HFFc6 (cell line): Measurements from ENCODE around the gene TSPAN15. TPM values are rescaled to one million over a fixed set of nuclear protein-coding genes. Genes with fewer than 3 reads are reported as not detected.

ENCODE experiments used
- DNase-seq: peaks from one replicate; pipeline ENCODE4 v3.0.0-alpha.2; 2018
- H3K27ac Mint-ChIP-seq: 2 replicates; pipeline ENCODE4 v1.8.0; 2020; ENCODE audit warnings: mild to moderate bottlenecking, mixed read lengths
- H3K27me3 Mint-ChIP-seq: 2 replicates; pipeline ENCODE4 v1.8.0; 2021; ENCODE audit warnings: mild to moderate bottlenecking, moderate library complexity, mixed read lengths; ENCODE audit not compliant: insufficient read depth
- H3K36me3 Mint-ChIP-seq: 2 replicates; pipeline ENCODE4 v1.8.0; 2021; ENCODE audit warnings: low read depth, mixed read lengths
- H3K4me1 Mint-ChIP-seq: 2 replicates; pipeline ENCODE4 v1.8.0; 2020; ENCODE audit warnings: low read depth, mixed read lengths
- H3K4me3 Mint-ChIP-seq: 2 replicates; pipeline ENCODE4 v1.8.0; 2020; ENCODE audit warnings: mild to moderate bottlenecking, moderate library complexity, mixed read lengths
- H3K9me3 Mint-ChIP-seq: 2 replicates; pipeline ENCODE4 v1.8.0; 2020; ENCODE audit warnings: mild to moderate bottlenecking, mixed read lengths
- total RNA-seq, 6 experiments: library from RNA; stranded (reverse); fragmentation: NEBNext Ultra II Directional; extraction: Animal tissue kit (Norgen Biotek cat#: 25700); gene quantifications; 2 replicates in 1 of 6; 3 replicates in 5 of 6; pipeline ENCODE4 v1.2.3, GENCODE V29; 2021
- TF ChIP-seq, protein P1 (sequence below): fragments of 200-600 bp; sonication (generic); IDR thresholded peaks from 2 replicates; pipeline ENCODE4 v1.5.0; 2021; ENCODE audit warnings: antibody characterized with exemption, mild to moderate bottlenecking

TSPAN15 gene
- total RNA-seq, 6 experiments from 2014 or later: 1.8 to 4.0 (median 2.1) TPM

GRCh38 chr10:69459101-69459790, 8.0 kb downstream of the TSPAN15 start:
- DNase-seq: no peak
- H3K27me3 Mint-ChIP-seq: no peaks in the 10 kb centered on the region
- TF ChIP-seq, protein P1, sequence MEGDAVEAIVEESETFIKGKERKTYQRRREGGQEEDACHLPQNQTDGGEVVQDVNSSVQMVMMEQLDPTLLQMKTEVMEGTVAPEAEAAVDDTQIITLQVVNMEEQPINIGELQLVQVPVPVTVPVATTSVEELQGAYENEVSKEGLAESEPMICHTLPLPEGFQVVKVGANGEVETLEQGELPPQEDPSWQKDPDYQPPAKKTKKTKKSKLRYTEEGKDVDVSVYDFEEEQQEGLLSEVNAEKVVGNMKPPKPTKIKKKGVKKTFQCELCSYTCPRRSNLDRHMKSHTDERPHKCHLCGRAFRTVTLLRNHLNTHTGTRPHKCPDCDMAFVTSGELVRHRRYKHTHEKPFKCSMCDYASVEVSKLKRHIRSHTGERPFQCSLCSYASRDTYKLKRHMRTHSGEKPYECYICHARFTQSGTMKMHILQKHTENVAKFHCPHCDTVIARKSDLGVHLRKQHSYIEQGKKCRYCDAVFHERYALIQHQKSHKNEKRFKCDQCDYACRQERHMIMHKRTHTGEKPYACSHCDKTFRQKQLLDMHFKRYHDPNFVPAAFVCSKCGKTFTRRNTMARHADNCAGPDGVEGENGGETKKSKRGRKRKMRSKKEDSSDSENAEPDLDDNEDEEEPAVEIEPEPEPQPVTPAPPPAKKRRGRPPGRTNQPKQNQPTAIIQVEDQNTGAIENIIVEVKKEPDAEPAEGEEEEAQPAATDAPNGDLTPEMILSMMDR: no peak
- no peaks in the 10 kb centered on the region for H3K36me3 Mint-ChIP-seq
- no peak overlapping the region for H3K4me3 Mint-ChIP-seq
- H3K27ac Mint-ChIP-seq: no peak overlapping the region
- no peaks in the 10 kb centered on the region for H3K9me3 Mint-ChIP-seq
- H3K4me1 Mint-ChIP-seq: peaks cover 39% of the 10 kb centered on the region

DNA sequence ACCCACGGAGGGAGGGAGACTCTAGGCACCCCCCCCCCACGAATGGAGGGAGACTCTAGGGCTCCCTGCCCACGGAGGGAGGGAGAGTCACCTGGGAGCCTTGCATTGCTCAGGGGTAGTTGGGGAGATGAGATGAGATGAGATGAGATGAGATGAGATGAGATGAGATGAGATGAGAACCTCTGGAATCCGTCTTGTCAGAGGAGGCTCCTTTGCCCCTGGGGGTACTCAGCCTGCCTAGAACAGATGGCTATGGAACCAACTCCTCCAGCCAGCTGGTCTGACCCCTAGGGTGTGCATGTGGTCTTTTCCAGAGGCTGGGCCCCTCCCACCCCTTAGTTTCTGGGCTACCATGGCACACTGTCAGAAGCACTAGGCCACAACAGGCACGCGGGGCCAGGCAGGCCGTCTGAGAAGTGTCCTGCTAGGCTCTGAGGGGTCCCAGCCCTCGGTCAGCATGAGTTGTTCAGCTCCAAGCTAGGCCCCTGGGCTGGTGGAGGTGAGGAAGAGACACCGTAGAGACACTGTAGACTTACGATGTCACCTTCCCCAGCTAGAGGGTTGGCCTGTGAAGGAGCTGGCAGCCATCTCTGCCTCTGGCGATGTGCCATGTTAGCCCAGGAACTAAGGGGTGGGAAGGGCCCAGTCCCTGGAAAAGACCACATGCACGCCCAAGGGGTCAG, 8.8 kb downstream of the TSPAN15 start:
- no peaks in the 10 kb centered on the region for H3K27me3 Mint-ChIP-seq
- no peak overlapping the region for H3K4me3 Mint-ChIP-seq
- DNase-seq: no peak
- H3K36me3 Mint-ChIP-seq: no peaks in the 10 kb centered on the region
- TF ChIP-seq, protein P1: no peak
- H3K4me1 Mint-ChIP-seq: peaks cover 47% of the 10 kb centered on the region
- H3K9me3 Mint-ChIP-seq: no peaks in the 10 kb centered on the region
- no peak overlapping the region for H3K27ac Mint-ChIP-seq

DNA sequence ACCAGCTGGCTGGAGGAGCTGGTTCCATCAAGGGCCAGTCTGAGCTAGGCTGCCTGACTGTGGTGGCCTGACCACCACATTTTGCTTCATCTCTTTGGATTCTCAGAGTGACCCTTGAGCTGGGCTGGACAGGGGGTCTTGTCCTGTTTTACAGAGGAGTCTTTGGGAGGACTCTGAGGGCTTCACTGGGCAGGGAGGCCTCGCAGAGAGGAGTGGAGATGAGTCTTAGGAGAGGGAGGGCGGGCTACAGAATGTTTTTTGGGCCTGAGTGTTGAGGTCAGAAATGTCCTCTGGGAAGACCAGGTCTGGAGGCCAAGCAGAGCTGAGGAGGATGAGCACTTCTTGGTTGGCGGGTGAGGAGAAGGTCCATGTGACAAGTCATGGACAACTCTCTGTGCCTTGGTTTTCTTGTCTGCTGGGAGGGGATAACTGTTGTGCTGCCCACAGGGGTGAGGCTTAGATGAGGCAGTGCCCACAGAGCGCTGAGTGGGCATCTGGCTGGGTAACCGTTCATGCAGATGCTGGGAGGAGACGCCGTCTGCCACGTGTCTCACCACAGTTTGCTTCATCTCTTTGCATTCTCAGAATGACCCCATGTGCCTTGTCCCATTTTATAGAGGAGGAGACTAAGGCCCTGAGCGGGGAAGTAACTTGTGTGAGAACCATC, 9.4 kb downstream of the TSPAN15 start:
- TF ChIP-seq, protein P1: no peak
- H3K4me1 Mint-ChIP-seq: peaks cover 46% of the 10 kb centered on the region
- no peaks in the 10 kb centered on the region for H3K36me3 Mint-ChIP-seq
- no peaks in the 10 kb centered on the region for H3K27me3 Mint-ChIP-seq
- no peaks in the 10 kb centered on the region for H3K9me3 Mint-ChIP-seq
- no peak overlapping the region for H3K4me3 Mint-ChIP-seq
- no peak for DNase-seq
- no peak overlapping the region for H3K27ac Mint-ChIP-seq

DNA sequence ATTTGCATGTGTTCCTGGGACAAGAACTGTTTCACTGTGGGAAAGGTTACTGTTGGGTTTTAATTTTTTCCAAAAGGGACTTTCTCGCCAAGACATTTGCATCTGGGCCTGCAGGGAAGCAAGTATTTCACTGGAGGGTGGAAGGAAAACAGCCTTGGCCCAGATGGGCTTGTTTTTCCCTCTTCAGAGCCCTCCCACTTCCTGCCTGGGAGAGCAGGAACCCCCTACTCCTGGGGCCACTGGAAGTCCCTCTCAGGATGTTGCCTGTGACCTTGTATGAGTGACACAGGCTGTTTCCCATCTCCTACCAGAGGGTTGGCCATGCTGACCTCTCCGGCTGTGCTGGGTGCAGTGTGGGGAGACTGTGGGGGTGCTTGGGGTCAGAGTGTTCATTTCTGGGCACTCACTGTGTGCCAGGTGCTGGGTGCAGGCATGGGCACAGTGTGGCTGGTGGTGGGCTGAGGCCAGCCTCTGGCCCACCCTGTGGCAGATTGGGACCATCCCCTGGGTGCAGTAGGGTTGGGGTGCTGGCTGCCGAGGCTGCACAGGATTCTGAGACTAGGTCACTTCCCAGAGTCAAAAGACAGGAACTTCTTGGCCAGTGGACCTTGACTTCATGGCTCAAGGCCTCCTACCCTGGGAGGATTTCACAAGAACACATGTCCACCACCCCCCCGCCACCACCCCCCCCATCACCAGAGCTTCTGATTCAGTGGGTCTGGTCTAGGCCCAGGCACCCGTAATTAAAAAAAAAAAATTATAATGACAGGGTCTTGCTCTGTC, 10.2 kb downstream of the TSPAN15 start:
- DNase-seq: no peak
- Mint-ChIP-seq H3K27ac (no peak overlapping the region), H3K9me3 (no peaks in the 10 kb centered on the region), H3K4me1 (peaks cover 39% of the 10 kb centered on the region), H3K36me3 (no peaks in the 10 kb centered on the region), H3K27me3 (no peaks in the 10 kb centered on the region), H3K4me3 (no peak overlapping the region)
- TF ChIP-seq, protein P1: no peak

GRCh38 chr10:69463886-69464285, 12.6 kb downstream of the TSPAN15 start:
- no peaks in the 10 kb centered on the region for H3K36me3 Mint-ChIP-seq
- no peaks in the 10 kb centered on the region for H3K27me3 Mint-ChIP-seq
- H3K9me3 Mint-ChIP-seq: no peaks in the 10 kb centered on the region
- no peak for DNase-seq
- no peak overlapping the region for H3K4me3 Mint-ChIP-seq
- peaks cover 23% of the 10 kb centered on the region for H3K4me1 Mint-ChIP-seq
- TF ChIP-seq, protein P1: no peak
- H3K27ac Mint-ChIP-seq: no peak overlapping the region
